H1 (cell line): ENCODE measurements around the gene CD164L2.

ENCODE experiments used
- EP300 ChIP-seq, 2 experiments: IDR thresholded peaks; 1 replicate in 1 of 2; 2 replicates in 1 of 2; pipeline ENCODE4 v1.6.1; 2011 to 2012; ENCODE audit warnings: low read depth in 2 of 2, low read length in 2 of 2, mild to moderate bottlenecking in 2 of 2, borderline replicate concordance in 1 of 2, inconsistent platforms in 1 of 2, moderate library complexity in 1 of 2
- EZH2 ChIP-seq: fragments of 200-600 bp; sonication (generic); IDR thresholded peaks from 2 replicates; pipeline ENCODE4 v1.7.1; 2012; ENCODE audit warnings: low read depth, mild to moderate bottlenecking, moderate library complexity, low read length, inconsistent platforms; ENCODE audit not compliant: severe bottlenecking
- POLR2A ChIP-seq, 2 experiments: IDR thresholded peaks; 1 replicate in 1 of 2; 2 replicates in 1 of 2; pipeline ENCODE4 v1.6.1; 2011; ENCODE audit warnings: low read depth in 2 of 2, low read length in 2 of 2, mild to moderate bottlenecking in 2 of 2; ENCODE audit errors: control extremely low read depth in 1 of 2
- RAD21 ChIP-seq, 2 experiments: IDR thresholded peaks in 1 of 2; conservative IDR thresholded peaks in 1 of 2; 2 replicates each; pipeline ENCODE4 v1.6.1; 2011; ENCODE audit warnings: low read depth in 2 of 2, low read length in 2 of 2, improper control_type of control experiment in 1 of 2, inconsistent platforms in 1 of 2, mild to moderate bottlenecking in 1 of 2, moderate library complexity in 1 of 2
- SIN3A ChIP-seq, 2 experiments: IDR thresholded peaks in 1 of 2; conservative IDR thresholded peaks in 1 of 2; 2 replicates each; pipeline ENCODE4 v1.6.1; 2011 to 2012; ENCODE audit warnings: low read length in 2 of 2, improper control_type of control experiment in 1 of 2, low read depth in 1 of 2, mild to moderate bottlenecking in 1 of 2
- SUZ12 ChIP-seq: fragments of 200-600 bp; sonication (generic); IDR thresholded peaks from 2 replicates; pipeline ENCODE4 v1.6.1; 2012; ENCODE audit warnings: mild to moderate bottlenecking, inconsistent platforms, low read length, moderate library complexity, mixed read lengths

DNA sequence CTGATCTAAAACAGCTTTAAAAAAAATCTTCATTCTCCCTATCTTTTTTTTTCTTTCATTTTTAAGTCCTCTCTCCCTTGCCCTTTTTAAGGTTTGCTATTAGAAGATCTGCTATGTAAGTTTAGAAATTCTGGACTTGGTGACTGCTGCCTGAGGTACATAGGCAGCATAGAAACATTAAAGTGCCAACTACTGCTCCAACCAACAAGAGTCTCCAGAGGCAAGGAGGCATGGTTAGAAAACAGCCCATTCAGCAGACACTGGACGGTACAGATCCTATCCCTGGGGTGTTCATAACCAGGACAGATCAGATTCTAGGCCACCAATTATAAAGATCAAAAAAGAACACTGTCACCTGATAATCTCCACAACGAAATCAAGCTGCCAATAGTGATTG, 45.9 kb upstream of the CD164L2 start:
- TF ChIP-seq SIN3A (conservative IDR thresholded peaks at IDR 0.05 in 1 of 2, IDR thresholded peaks at IDR 0.05 in 1 of 2; ENCODE audit: low read depth in 1 of 2, low read length in 2 of 2) (no peak), SUZ12 (no peak), EZH2 (no peak), RAD21 (IDR thresholded peaks at IDR 0.05 in 1 of 2, conservative IDR thresholded peaks at IDR 0.05 in 1 of 2; ENCODE audit: low read depth in 2 of 2, low read length in 2 of 2) (no peak), POLR2A (IDR thresholded peaks at IDR 0.05; ENCODE audit: control extremely low read depth in 1 of 2, low read depth in 2 of 2, low read length in 2 of 2) (no peak), EP300 (IDR thresholded peaks at IDR 0.05; ENCODE audit: borderline replicate concordance in 1 of 2, low read depth in 2 of 2, low read length in 2 of 2) (no peak)
